T-helper 2 cell treated with Interferon-gamma antibody and Interleukin-4, amounts not matched to agents 100 ng/mL and 5 ng/mL, for 36 hours (primary cell): ENCODE results near the gene ADARB1. TPM values are rescaled to one million over a fixed set of nuclear protein-coding genes. Genes with fewer than 3 reads are reported as not detected.

ENCODE experiments used
- intact Hi-C: fragments of 100-400 bp; cut with micrococcal nuclease; formaldehyde crosslinking; loops from one replicate; pipeline ENCODE4 v1.15.1; 2023
- total RNA-seq: library from RNA; stranded (reverse); gene quantifications from 2 replicates; pipeline ENCODE4 v1.2.3, GENCODE V29; 2022

Gene ADARB1
- total RNA-seq, 1 donor from 2014 or later: 51.5 TPM

- intact Hi-C loops: loop anchor here (10.0 kb wide), 1 partner anchor 78 kb away; no protein-coding TSS in a partner anchor
Observed at GRCh38 chr21:45146801-45147200, 72.4 kb downstream of the ADARB1 start.

GRCh38 chr21:45147473-45148315, 73.3 kb downstream of the ADARB1 start:
- intact Hi-C loops: loop anchor here (10.0 kb wide), 1 partner anchor 77 kb away; no protein-coding TSS in a partner anchor

GRCh38 chr21:45148316-45148990, 74.1 kb downstream of the ADARB1 start:
- intact Hi-C loops: loop anchor here (10.0 kb wide), 1 partner anchor 76 kb away; no protein-coding TSS in a partner anchor

GRCh38 chr21:45149021-45149420, 74.6 kb downstream of the ADARB1 start:
- intact Hi-C loops: loop anchor here (10.0 kb wide), 1 partner anchor 76 kb away; no protein-coding TSS in a partner anchor

GRCh38 chr21:45150638-45151131, 76.3 kb downstream of the ADARB1 start:
- intact Hi-C loops: no loop called here

GRCh38 chr21:45151445-45152160, 77.2 kb downstream of the ADARB1 start:
- intact Hi-C loops: loop anchor here (1.0 kb wide), 1 partner anchor 141 kb away; no protein-coding TSS in a partner anchor

- intact Hi-C loops: loop anchor here (1.0 kb wide), 1 partner anchor 140 kb away; no protein-coding TSS in a partner anchor
Observed at GRCh38 chr21:45152265-45152746, 77.9 kb downstream of the ADARB1 start.

- intact Hi-C loops: loop anchor here (2.0 kb wide), 1 partner anchor 135 kb away; no protein-coding TSS in a partner anchor
Observed at GRCh38 chr21:45153358-45154318, 79.3 kb downstream of the ADARB1 start.

- intact Hi-C loops: loop anchor here (2.0 kb wide), 1 partner anchor 134 kb away; no protein-coding TSS in a partner anchor
Observed at GRCh38 chr21:45154511-45155508, 80.4 kb downstream of the ADARB1 start.

- intact Hi-C loops: loop anchor here (2.0 kb wide), 1 partner anchor 133 kb away; no protein-coding TSS in a partner anchor
Observed at GRCh38 chr21:45155910-45156309, 81.5 kb downstream of the ADARB1 start.

- intact Hi-C loops: no loop called here
Observed at GRCh38 chr21:45156459-45156858, 82.1 kb downstream of the ADARB1 start.

GRCh38 chr21:45157932-45158331, 83.6 kb downstream of the ADARB1 start:
- intact Hi-C loops: no loop called here

GRCh38 chr21:45158491-45159423, 84.4 kb downstream of the ADARB1 start:
- intact Hi-C loops: no loop called here

- intact Hi-C loops: no loop called here
Observed at GRCh38 chr21:45160198-45160597, 85.8 kb downstream of the ADARB1 start.

GRCh38 chr21:45161038-45161945, 86.9 kb downstream of the ADARB1 start:
- intact Hi-C loops: no loop called here

- intact Hi-C loops: no loop called here
Observed at GRCh38 chr21:45162115-45162514, 87.7 kb downstream of the ADARB1 start.
